Measurements from ENCODE around the gene PLEKHF1.

Gene PLEKHF1

GRCh38 chr19:29670255-29670654, 5.0 kb downstream of the PLEKHF1 start:
- no peak for TF ChIP-seq TEAD4 (IDR thresholded peaks at IDR 0.05)
- TF ChIP-seq TCF12 (IDR thresholded peaks at IDR 0.05; ENCODE audit: low read depth): no peak
- no peak for TF ChIP-seq CEBPB (IDR thresholded peaks at IDR 0.05)
- TF ChIP-seq TAF1 (IDR thresholded peaks at IDR 0.05; ENCODE audit: low read depth): no peak
- TF ChIP-seq CREB1 (IDR thresholded peaks at IDR 0.05; ENCODE audit: low read depth): no peak
- TF ChIP-seq USF1 (IDR thresholded peaks at IDR 0.05): no peak
- no peak for TF ChIP-seq MAX (IDR thresholded peaks at IDR 0.05)
- TF ChIP-seq EP300 (IDR thresholded peaks at IDR 0.05; ENCODE audit: borderline replicate concordance): no peak
- no peak for TF ChIP-seq YY1 (IDR thresholded peaks at IDR 0.05; ENCODE audit: low read depth)
- no peak for TF ChIP-seq EGR1 (IDR thresholded peaks at IDR 0.05)
- TF ChIP-seq, protein P1, sequence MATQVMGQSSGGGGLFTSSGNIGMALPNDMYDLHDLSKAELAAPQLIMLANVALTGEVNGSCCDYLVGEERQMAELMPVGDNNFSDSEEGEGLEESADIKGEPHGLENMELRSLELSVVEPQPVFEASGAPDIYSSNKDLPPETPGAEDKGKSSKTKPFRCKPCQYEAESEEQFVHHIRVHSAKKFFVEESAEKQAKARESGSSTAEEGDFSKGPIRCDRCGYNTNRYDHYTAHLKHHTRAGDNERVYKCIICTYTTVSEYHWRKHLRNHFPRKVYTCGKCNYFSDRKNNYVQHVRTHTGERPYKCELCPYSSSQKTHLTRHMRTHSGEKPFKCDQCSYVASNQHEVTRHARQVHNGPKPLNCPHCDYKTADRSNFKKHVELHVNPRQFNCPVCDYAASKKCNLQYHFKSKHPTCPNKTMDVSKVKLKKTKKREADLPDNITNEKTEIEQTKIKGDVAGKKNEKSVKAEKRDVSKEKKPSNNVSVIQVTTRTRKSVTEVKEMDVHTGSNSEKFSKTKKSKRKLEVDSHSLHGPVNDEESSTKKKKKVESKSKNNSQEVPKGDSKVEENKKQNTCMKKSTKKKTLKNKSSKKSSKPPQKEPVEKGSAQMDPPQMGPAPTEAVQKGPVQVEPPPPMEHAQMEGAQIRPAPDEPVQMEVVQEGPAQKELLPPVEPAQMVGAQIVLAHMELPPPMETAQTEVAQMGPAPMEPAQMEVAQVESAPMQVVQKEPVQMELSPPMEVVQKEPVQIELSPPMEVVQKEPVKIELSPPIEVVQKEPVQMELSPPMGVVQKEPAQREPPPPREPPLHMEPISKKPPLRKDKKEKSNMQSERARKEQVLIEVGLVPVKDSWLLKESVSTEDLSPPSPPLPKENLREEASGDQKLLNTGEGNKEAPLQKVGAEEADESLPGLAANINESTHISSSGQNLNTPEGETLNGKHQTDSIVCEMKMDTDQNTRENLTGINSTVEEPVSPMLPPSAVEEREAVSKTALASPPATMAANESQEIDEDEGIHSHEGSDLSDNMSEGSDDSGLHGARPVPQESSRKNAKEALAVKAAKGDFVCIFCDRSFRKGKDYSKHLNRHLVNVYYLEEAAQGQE (IDR thresholded peaks at IDR 0.05; ENCODE audit: low read depth): no peak

DNA sequence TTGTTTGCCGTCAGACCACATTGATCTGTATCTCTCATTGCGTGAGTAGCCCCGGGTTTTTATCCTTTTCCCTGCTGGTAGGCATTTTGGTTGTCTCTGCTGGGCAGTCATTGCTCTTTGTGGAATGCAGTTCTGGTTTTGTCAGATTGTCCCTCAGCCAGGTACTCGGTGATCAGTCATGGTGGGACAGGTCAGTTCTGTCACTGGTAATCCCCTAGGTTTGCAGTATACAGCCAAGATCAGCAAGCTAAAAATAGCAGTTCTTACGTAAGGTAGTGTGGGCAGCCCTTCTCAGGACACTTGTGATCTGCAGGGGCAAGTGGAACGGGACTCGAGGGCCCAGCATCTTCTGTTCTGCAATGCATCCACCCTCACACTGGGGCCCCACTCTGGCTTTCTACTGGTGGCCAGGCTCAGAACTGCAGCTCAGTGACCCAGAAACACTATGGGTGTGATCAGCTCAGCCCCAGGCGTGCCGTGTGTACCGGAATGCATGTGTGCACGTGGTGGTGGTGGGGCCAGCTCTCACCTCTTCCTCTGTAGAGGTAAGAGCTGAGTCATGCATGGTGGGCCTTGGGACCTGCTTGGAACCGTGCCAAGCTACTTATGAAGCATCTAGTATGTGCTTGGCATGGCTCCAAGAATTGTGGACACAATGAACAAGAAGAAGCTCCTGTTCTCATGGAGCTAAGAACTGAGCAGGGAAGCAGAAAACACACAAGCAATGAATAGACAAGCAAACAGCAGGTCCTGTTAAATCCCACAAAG, 6.3 kb downstream of the PLEKHF1 start:
- TF ChIP-seq NFIC (IDR thresholded peaks at IDR 0.05) (peak; percentile 91), FOXM1 (IDR thresholded peaks at IDR 0.05; ENCODE audit: borderline replicate concordance, low read depth) (no peak), MAX (IDR thresholded peaks at IDR 0.05) (peak; percentile 65; the same call in 1 of the 2 replicates), USF1 (IDR thresholded peaks at IDR 0.05) (0 out of 2 replicates have a peak, but pooled peaks have one; percentile 20)

DNA sequence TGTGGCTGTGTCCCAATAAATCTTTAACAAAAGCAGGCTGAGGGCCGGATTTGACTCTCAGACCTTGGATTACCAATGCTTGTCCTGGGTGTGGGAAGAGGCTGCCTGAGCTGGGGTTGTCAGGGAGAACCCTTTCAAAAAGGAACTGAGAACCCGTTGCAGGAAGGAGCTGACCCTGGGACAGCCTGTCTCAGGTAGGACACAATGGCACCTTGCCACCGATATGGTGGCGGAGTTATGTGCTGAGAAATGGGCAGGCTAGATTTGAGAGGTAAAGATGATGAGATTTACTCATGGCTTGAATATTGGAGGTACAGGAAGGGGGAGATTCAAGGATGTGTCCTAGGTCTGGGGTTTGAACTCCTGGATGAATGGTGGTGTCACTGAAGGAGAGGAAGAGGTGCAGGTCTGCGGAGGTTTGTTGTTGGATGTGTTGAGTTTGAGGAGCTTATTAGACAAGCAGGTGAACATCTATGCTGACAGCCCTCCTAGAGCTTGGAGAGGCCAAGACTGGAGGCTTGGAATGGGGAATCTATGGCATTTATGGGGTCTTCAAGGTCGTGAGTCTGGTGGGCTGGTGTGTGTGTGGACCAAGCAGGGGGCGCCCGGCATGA, 7.2 kb downstream of the PLEKHF1 start:
- TF ChIP-seq EGR1 (IDR thresholded peaks at IDR 0.05) (no peak), TEAD4 (IDR thresholded peaks at IDR 0.05) (no peak)

- TF ChIP-seq USF1 (IDR thresholded peaks at IDR 0.05): no peak
- no peak for TF ChIP-seq TEAD4 (IDR thresholded peaks at IDR 0.05)
- TF ChIP-seq EP300 (IDR thresholded peaks at IDR 0.05; ENCODE audit: borderline replicate concordance): no peak
- TF ChIP-seq NFIC (IDR thresholded peaks at IDR 0.05): no peak
- no peak for TF ChIP-seq CREB1 (IDR thresholded peaks at IDR 0.05; ENCODE audit: low read depth)
- no peak for TF ChIP-seq YY1 (IDR thresholded peaks at IDR 0.05; ENCODE audit: low read depth)
- no peak for TF ChIP-seq FOXM1 (IDR thresholded peaks at IDR 0.05; ENCODE audit: borderline replicate concordance, low read depth)
- no peak for TF ChIP-seq EGR1 (IDR thresholded peaks at IDR 0.05)
- TF ChIP-seq RAD21 (IDR thresholded peaks at IDR 0.05; ENCODE audit: low read depth): no peak
- no peak for TF ChIP-seq CEBPB (IDR thresholded peaks at IDR 0.05)
- TF ChIP-seq, protein P1 (IDR thresholded peaks at IDR 0.05; ENCODE audit: low read depth): no peak
These were observed 7.7 kb downstream of the PLEKHF1 start for GRCh38 chr19:29672933-29673336.

GRCh38 chr19:29673451-29674371, 8.4 kb downstream of the PLEKHF1 start:
- TF ChIP-seq TEAD4 (IDR thresholded peaks at IDR 0.05) (no peak), FOXM1 (IDR thresholded peaks at IDR 0.05; ENCODE audit: borderline replicate concordance, low read depth) (no peak), CEBPB (IDR thresholded peaks at IDR 0.05) (no peak), ZBTB7A (IDR thresholded peaks at IDR 0.05; ENCODE audit: low read depth) (no peak), EP300 (IDR thresholded peaks at IDR 0.05; ENCODE audit: borderline replicate concordance) (no peak), USF1 (IDR thresholded peaks at IDR 0.05) (no peak), RAD21 (IDR thresholded peaks at IDR 0.05; ENCODE audit: low read depth) (no peak), TAF1 (IDR thresholded peaks at IDR 0.05; ENCODE audit: low read depth) (no peak), YY1 (IDR thresholded peaks at IDR 0.05; ENCODE audit: low read depth) (no peak)
- TF ChIP-seq, protein P1 (IDR thresholded peaks at IDR 0.05; ENCODE audit: low read depth): no peak
